HG03442 (cell line): ENCODE data around the gene MCF2L2.
A peak's percentile ranks its signal among the peaks of the same experiment; 100 is the strongest.
"Not testable (repeated sequence)": the region's sequence is repeated elsewhere in the genome, so short reads cannot be mapped to it uniquely, and the experiment has no call there.

Experiments
- ATAC-seq: cut with Tn5 transposase; IDR thresholded peaks from one replicate; pipeline ENCODE4 v1.9.1; 2021; ENCODE audit warnings: mild to moderate bottlenecking, moderate library complexity; ENCODE audit not compliant: unreplicated experiment

Gene MCF2L2, protein sequence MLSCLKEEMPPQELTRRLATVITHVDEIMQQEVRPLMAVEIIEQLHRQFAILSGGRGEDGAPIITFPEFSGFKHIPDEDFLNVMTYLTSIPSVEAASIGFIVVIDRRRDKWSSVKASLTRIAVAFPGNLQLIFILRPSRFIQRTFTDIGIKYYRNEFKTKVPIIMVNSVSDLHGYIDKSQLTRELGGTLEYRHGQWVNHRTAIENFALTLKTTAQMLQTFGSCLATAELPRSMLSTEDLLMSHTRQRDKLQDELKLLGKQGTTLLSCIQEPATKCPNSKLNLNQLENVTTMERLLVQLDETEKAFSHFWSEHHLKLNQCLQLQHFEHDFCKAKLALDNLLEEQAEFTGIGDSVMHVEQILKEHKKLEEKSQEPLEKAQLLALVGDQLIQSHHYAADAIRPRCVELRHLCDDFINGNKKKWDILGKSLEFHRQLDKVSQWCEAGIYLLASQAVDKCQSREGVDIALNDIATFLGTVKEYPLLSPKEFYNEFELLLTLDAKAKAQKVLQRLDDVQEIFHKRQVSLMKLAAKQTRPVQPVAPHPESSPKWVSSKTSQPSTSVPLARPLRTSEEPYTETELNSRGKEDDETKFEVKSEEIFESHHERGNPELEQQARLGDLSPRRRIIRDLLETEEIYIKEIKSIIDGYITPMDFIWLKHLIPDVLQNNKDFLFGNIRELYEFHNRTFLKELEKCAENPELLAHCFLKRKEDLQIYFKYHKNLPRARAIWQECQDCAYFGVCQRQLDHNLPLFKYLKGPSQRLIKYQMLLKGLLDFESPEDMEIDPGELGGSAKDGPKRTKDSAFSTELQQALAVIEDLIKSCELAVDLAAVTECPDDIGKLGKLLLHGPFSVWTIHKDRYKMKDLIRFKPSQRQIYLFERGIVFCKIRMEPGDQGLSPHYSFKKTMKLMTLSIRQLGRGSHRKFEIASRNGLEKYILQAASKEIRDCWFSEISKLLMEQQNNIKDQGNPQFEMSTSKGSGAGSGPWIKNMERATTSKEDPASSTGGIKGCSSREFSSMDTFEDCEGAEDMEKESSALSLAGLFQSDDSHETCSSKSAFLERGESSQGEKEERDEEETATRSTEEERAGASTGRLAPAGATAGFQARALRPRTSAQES

GRCh38 chr3:183428447-183429211 is at the start of gene MCF2L2:
Gene MCF2L2 (minus strand): TSS chr3:183428619. CDS start chr3:183427977, 642 bp downstream.
- peak; percentile 72 for ATAC-seq

GRCh38 chr3:183477801-183478456 is 49.5 kb upstream of the MCF2L2 start:
- ATAC-seq = no peak

GRCh38 chr3:183475764-183476162 is 47.3 kb upstream of the MCF2L2 start:
- ATAC-seq = not testable (repeated sequence)

DNA sequence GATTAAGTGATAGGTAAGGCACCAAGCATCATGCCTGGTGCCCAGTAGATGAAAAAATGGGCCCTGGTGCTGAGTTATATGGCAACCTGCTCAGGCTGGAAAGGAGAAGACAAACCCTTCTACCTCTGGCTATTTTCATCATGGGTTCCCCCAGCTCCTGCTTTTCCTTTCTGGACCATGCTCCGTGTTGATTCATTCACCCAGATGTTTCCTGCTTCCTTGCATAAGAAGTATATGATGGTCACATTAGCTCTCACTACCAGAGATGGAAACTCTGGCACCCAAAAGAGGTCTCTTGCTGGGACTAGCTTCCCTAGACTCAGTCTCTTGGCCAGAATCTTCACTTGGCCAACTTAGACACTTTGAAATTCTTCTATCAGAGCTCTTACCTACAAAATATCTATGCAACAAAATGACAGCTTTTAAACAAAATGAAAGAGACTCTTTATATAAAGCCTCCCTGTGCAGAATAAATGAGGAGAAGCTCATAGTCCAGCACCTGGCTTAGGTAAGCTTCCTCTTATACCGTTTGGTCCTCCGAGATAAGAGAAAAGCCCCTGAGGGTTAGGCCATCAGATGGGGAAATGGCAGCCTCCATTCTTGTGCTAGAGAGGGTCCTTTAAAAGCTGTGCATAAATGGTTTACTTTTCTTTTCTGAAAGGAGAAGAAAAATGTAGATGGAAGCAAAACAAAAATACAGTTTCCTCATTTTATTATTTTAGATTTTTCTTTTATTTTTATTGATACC is 46.8 kb upstream of the MCF2L2 start:
- no peak for ATAC-seq

- no peak for ATAC-seq
Measured at GRCh38 chr3:183473969-183474368, 45.5 kb upstream of the MCF2L2 start.

DNA sequence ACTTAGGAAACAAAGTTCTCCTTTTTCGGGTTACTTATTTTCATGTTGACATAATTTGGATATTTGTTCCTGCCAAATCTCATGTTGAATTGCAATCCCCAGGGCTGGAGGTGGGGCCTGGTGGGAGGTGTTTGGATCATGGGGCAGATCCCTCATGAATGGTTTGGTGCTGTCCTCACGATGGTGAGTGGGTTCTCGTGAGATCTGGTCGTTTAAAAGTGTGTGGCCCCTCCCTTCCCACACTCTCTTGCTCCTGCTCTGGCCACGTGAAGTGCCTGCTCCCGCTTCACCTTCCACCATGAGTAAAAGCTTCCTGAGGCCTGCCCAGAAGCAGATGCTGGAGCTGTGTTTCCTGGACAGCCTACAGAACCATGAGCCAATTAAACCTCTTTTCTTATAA is 43.7 kb upstream of the MCF2L2 start:
- ATAC-seq = no peak

GRCh38 chr3:183468424-183468823 is 40.0 kb upstream of the MCF2L2 start:
- ATAC-seq = no peak

- ATAC-seq = no peak
Measured at GRCh38 chr3:183466575-183466974, 38.2 kb upstream of the MCF2L2 start.

GRCh38 chr3:183465710-183466109 is 37.3 kb upstream of the MCF2L2 start:
- ATAC-seq = not testable (repeated sequence)

DNA sequence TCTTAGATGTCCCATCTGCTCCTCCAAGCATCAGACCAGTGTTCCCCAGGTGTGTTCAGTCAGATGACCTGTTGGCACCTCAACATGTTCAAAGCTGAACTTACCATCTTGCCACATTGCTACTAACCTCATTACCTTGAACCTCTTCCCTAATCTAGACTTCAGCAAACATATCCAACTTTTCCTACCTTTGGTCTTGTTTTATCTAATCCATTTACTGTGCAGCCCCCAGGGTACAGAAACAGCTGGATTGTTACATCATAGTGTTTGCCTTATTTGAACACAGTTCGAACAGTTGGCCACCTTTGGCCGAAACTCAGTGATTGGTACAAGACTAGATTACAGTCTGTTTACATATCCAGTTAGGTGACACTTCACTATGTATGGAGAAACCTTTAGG is 36.1 kb upstream of the MCF2L2 start:
- no peak for ATAC-seq

- no peak for ATAC-seq
Measured at GRCh38 chr3:183460081-183461055, 31.9 kb upstream of the MCF2L2 start.

- ATAC-seq = no peak
Measured at GRCh38 chr3:183455089-183455488, 26.7 kb upstream of the MCF2L2 start.

GRCh38 chr3:183454064-183454463 is 25.6 kb upstream of the MCF2L2 start:
- ATAC-seq = no peak

DNA sequence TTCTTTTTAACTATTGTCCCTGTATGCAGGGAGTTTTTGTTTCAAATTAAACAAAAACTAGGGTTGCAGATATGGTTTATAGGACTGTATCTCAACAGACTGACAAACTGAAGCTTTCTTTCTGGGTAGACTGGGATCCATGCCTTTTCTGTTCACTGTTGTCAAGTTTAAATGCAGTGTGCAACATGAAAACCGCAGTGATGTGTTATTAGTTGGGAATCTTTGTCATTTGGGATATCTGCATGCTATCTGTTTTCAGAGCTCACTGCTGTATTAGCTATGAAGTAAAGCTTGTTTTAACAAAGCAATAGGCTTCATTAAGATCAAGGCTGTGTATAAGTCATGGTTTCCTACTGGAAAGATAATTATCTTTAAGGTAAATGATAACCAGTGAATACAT is 21.4 kb upstream of the MCF2L2 start:
- no peak for ATAC-seq

- no peak for ATAC-seq
Measured at GRCh38 chr3:183449391-183449790, 21.0 kb upstream of the MCF2L2 start.

GRCh38 chr3:183448369-183449128 is 20.1 kb upstream of the MCF2L2 start:
- no peak for ATAC-seq

DNA sequence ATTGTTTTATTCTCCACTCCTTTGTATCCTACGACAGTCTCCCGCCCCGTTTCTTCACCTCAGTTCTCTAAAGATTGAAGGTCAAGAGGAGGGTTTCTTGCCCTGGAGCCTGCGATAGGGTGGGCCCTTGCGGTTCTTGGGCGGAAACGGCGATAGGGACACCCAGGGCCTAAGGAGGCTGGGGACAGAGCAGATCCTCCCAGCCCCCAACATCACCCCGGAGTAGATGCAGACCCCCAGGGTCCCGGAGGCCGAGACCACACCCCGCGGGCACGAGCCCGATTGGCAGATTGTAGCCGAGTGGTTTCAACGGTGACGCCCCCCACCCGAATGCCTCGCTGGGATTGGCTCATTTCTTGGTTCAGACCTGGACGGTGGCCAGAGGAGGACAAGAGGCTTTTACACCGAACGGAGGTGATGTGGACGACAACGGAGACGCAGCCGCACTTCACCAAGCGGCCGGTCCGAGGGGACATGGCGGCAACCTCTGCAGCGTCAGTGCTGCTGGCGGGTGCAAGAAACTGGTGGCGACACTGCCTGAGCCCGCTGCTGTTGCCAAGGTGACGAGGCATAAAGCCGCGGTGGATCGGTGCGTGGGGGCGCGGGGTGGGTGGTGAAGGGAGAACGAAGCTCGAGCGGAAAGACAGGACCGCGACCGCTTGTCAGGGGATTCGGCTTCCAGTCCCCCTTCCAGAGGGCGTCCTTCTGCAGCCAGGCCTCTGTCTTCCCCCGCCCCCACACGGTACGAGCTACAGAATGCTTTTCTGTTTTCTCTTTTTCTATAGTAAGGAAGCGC is 19.0 kb upstream of the MCF2L2 start:
- ATAC-seq = peak; percentile 89
